Measurements from ENCODE around the gene GPR45. TPM values are rescaled to one million over a fixed set of nuclear protein-coding genes. Genes with fewer than 3 reads are reported as not detected.

The GPR45 gene
- total RNA-seq, 1 experiment from 2014 or later, result not detected

DNA sequence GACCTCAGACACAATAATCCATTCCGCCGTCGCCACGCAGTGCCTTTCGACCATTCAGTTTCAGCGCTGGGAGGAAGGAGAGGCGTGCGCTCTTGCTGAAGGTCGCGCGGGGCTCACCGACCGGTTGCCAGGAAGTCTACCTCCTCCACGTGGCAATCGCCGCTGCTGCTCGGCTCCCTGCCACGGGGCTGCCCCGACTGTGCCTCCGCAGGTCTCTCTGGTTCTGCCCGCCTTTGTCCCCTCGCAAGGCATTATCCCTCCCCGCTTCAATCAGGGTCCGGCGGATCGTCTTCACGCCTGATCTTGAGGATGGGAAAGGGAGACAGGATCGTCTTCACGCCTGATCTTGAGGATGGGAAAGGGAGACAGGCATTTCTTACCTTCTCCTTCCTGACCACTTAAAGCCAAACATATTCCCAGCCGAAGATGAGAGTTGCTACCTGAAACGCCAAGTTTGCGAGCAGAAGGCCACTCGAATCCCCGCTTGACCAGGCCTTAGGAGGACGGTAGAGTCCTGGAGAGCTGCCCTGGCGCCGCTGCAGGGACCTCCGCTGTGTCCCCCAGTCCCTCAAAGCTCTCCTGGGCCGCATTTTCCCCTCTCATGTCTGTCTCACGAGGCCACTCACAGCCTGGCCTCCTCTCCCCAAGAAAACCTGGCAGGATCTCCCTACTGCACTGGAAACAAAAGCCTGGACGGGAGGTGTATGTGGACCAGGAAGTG is 4.3 kb upstream of the GPR45 start:
- Mint-ChIP-seq H3K4me3 (ENCODE audit: unreplicated experiment) (no peak overlapping the region), H3K4me1 (ENCODE audit: low read depth, unreplicated experiment) (no peaks in the 10 kb centered on the region), H3K27ac (ENCODE audit: unreplicated experiment) (no peak overlapping the region), H3K36me3 (ENCODE audit: insufficient read depth, unreplicated experiment) (no peaks in the 10 kb centered on the region), H3K27me3 (ENCODE audit: insufficient read depth, unreplicated experiment) (no peaks in the 10 kb centered on the region), H3K9me3 (ENCODE audit: unreplicated experiment) (no peaks in the 10 kb centered on the region)
- no peaks in the 10 kb centered on the region for H3K27me3 ChIP-seq (replicated peaks; ENCODE audit: control insufficient read depth, insufficient read depth, low read length)
- no peak for TF ChIP-seq CTCF (IDR thresholded peaks at IDR 0.05; ENCODE audit: insufficient read depth in 1 of 2, low read depth in 1 of 2, low read length in 1 of 2, severe bottlenecking in 1 of 2, unreplicated experiment in 1 of 2)
- DNase-seq, result no peak
- ChIA-PET CTCF (interaction anchor here (0.7 kb wide), 2 partner anchors 65 to 91 kb away, joined by 3 to 4 read pairs; no protein-coding TSS in a partner anchor), POLR2A (no interaction called here)
- H3K36me3 ChIP-seq (ENCODE audit: control insufficient read depth, insufficient read depth, low read length), result no peaks in the 10 kb centered on the region
- no TSS peak for BruUV-seq (replicated peaks)
- no peak overlapping the region for H3K4me3 ChIP-seq (ENCODE audit: low read depth, low read length)
- H3K9me3 ChIP-seq, result no peaks in the 10 kb centered on the region
- intact Hi-C loops (cut with micrococcal nuclease; ENCODE audit: unreplicated experiment), result loop anchor here (5.0 kb wide), 1 partner anchor 55 kb away; no protein-coding TSS in a partner anchor
- H3K4me1 ChIP-seq, result no peaks in the 10 kb centered on the region; the same call in 1 of the 2 replicates

DNA sequence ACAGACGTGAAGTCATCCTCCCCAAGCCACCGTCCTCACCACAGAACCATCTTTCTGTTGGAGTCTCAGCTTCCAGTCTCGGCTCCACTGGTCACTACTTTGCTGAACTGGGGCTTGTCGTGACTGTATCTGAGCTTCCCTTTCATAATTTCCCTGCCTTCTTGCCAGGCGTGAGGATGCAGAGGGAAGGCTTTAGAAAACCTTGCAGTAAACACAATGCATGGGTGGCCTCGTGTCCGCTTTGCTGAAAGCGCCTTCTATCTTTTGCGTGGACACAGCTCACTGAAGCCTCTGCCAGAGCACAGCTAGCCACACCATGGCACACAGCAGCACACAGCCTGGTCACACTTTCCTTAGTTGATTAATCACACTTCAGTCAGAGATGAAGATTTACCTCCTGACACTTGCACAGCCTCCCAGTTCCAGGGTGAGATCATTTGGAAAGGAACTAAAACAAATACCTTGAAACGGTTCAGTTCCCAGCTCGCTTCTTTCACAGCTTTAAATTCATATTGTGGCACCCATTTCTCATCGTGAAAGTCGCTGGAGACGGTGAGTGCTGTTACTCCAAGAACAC is 2.8 kb upstream of the GPR45 start:
- Mint-ChIP-seq H3K4me3 (ENCODE audit: unreplicated experiment) (no peak overlapping the region), H3K27ac (ENCODE audit: unreplicated experiment) (no peak overlapping the region), H3K27me3 (ENCODE audit: insufficient read depth, unreplicated experiment) (peaks cover 3% of the 10 kb centered on the region), H3K36me3 (ENCODE audit: insufficient read depth, unreplicated experiment) (no peaks in the 10 kb centered on the region), H3K4me1 (ENCODE audit: low read depth, unreplicated experiment) (no peaks in the 10 kb centered on the region), H3K9me3 (ENCODE audit: unreplicated experiment) (no peaks in the 10 kb centered on the region)
- no peak for DNase-seq
- ChIA-PET POLR2A (no interaction called here), CTCF (interaction anchor here (0.6 to 1.2 kb wide), 10 partner anchors 22 to 662 kb away, joined by 3 to 12 read pairs (median 6); no protein-coding TSS in a partner anchor)
- H3K27me3 ChIP-seq (replicated peaks; ENCODE audit: control insufficient read depth, insufficient read depth, low read length), result no peaks in the 10 kb centered on the region
- H3K9me3 ChIP-seq, result no peaks in the 10 kb centered on the region
- intact Hi-C loops (cut with micrococcal nuclease; ENCODE audit: unreplicated experiment), result loop anchor here (5.0 kb wide), 1 partner anchor 56 kb away; no protein-coding TSS in a partner anchor
- H3K4me1 ChIP-seq, result no peaks in the 10 kb centered on the region; the same call in 1 of the 2 replicates
- H3K36me3 ChIP-seq (ENCODE audit: control insufficient read depth, insufficient read depth, low read length), result no peaks in the 10 kb centered on the region
- no peak overlapping the region for H3K4me3 ChIP-seq (ENCODE audit: low read depth, low read length)
- BruUV-seq (replicated peaks), result no TSS peak
- no peak for TF ChIP-seq CTCF (IDR thresholded peaks at IDR 0.05; ENCODE audit: insufficient read depth in 1 of 2, low read depth in 1 of 2, low read length in 1 of 2, severe bottlenecking in 1 of 2, unreplicated experiment in 1 of 2)

- Histone ChIP-seq H3K27me3 (replicated peaks; ENCODE audit: control insufficient read depth, insufficient read depth, low read length) (no peaks in the 10 kb centered on the region), H3K4me1 (no peaks in the 10 kb centered on the region; the same call in 1 of the 2 replicates), H3K9me3 (no peaks in the 10 kb centered on the region), H3K4me3 (ENCODE audit: low read depth, low read length) (no peak overlapping the region), H3K36me3 (ENCODE audit: control insufficient read depth, insufficient read depth, low read length) (no peaks in the 10 kb centered on the region)
- intact Hi-C loops (cut with micrococcal nuclease; ENCODE audit: unreplicated experiment), result loop anchor here (5.0 kb wide), 1 partner anchor 58 kb away; no protein-coding TSS in a partner anchor
- TF ChIP-seq CTCF (IDR thresholded peaks at IDR 0.05; ENCODE audit: insufficient read depth in 1 of 2, low read depth in 1 of 2, low read length in 1 of 2, severe bottlenecking in 1 of 2, unreplicated experiment in 1 of 2), result no peak
- H3K27ac Mint-ChIP-seq (ENCODE audit: unreplicated experiment), result no peak overlapping the region
- ChIA-PET POLR2A (no interaction called here), CTCF (no interaction called here)
- H3K9me3 Mint-ChIP-seq (ENCODE audit: unreplicated experiment), result no peaks in the 10 kb centered on the region
- no peak for DNase-seq
- H3K4me1 Mint-ChIP-seq (ENCODE audit: low read depth, unreplicated experiment), result no peaks in the 10 kb centered on the region
- no peaks in the 10 kb centered on the region for H3K36me3 Mint-ChIP-seq (ENCODE audit: insufficient read depth, unreplicated experiment)
- BruUV-seq (replicated peaks), result no TSS peak
- peaks cover 3% of the 10 kb centered on the region for H3K27me3 Mint-ChIP-seq (ENCODE audit: insufficient read depth, unreplicated experiment)
- H3K4me3 Mint-ChIP-seq (ENCODE audit: unreplicated experiment), result no peak overlapping the region
These were observed 1.6 kb upstream of the GPR45 start for GRCh38 chr2:105239924-105240323.

Measured in Caco-2 (cell line).